Endometrial microvascular endothelial cells (primary cell): ENCODE measurements around the gene CBX1. TPM values are rescaled to one million over a fixed set of nuclear protein-coding genes. Genes with fewer than 3 reads are reported as not detected.

Source experiments
- in situ Hi-C: cut with HindIII; loops from 2 replicates; pipeline ENCODE4 v1.10.0; 2017; ENCODE audit warnings: low sequenced_read_pairs, low pct_unique_long_range_greater_than_20kb; ENCODE audit errors: inconsistent ontology term
- total RNA-seq: library from RNA; depleted of rRNA; stranded (reverse); fragments of >200 nt; gene quantifications from one replicate; pipeline ENCODE4 v1.2.3, GENCODE V29; 2015; ENCODE audit errors: inconsistent ontology term

CBX1 gene
- total RNA-seq, 1 donor from 2014 or later: 58.4 TPM

DNA sequence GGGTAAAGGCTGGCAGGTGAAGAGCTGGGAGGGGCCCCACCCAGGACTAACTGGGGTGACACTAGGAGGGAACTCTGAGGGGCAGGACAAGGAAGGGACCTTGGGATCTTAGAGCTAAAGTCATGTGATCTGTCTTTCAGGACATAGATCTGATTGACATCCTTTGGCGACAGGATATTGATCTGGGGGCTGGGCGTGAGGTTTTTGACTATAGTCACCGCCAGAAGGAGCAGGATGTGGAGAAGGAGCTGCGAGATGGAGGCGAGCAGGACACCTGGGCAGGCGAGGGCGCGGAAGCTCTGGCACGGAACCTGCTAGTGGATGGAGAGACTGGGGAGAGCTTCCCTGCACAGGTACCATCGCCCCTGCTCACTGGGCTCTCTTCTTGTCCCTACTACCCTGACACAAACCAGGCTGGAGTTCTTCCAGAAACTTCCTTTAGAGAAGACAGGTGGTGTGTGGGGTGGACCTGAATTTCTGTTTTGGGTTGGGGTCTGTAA lies 45.0 kb downstream of the CBX1 start:
- in situ Hi-C loops: no loop called here

DNA sequence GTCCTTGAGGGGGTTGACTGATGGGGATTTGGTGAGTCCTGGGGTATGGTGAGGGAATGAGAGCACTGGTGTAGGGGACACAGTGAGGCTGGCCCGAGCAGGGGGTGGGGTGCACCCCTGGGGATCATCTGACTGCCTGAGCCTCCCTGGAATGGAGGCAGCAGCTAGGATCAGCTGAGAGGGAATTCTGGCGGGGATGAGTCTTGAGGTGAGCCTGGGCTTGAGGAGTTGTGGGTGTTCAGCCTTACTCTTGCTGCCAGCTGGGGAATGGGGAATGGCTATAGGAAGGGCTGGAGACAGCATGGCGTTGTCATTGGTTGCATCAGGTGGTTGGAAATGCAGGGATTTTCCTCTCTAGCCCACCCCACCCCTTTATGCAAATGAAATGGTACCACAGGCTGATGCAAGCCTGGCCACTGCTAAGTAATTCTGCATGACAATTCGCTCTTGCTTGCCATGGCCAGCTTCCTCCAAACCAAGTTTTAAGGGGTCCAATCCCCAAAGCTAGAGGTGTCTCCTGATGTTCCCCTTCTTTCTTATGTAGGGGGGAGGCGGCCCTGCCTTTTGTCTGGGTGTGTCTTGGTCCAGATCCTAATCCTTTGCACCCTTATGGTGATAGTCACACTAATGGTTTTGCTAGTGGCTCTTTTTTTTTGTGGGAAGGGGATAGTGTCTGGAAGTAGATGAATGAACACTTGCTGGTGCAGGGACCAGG lies 45.6 kb downstream of the CBX1 start:
- in situ Hi-C loops: no loop called here

DNA sequence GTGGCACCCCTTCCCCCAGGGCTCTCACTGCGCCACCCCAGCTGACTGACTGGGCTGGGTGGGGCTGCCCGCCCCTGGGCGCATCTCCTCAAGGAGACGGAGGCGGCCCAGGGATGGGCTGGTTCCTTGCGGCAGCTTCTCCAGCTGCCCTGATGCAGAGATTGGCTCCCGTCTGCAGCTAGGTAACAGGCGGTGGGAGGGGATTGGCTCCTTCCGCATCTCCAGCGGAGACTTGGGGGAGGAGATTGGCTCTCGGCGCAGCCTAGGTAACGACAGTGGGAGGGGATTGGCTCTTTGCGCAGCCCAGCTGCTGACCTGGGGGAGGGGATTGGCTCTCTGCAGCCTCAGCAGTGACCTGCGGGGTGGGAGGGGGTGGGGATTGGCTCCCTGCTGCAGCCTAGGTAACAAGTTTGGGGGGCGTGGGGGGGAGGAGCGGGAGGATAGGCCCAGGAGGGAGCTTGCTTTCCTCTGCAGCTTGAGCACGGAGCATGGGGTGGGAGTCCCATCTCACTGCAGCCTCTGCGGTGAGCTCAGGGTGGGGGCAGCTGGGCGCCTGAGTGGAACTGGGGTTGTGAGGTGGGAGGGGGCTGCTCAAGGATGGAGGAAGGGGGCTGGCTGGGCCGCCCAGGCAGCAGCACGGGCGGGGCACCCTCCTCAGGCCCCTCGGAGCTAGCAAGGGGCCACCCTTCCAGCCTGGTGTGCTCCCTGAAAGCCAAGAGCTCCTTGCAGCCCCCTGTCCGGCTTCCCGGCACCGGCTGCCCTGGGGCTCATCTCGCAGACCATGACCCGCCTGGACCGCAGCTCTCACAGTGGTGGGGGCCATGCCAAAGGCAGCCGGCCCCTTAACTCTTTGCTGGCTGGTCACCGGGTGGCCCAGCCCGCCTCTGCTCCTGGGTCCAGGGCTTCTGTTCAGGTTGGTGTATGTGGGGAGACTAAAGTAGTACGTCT lies 46.8 kb downstream of the CBX1 start:
- in situ Hi-C loops: no loop called here

DNA sequence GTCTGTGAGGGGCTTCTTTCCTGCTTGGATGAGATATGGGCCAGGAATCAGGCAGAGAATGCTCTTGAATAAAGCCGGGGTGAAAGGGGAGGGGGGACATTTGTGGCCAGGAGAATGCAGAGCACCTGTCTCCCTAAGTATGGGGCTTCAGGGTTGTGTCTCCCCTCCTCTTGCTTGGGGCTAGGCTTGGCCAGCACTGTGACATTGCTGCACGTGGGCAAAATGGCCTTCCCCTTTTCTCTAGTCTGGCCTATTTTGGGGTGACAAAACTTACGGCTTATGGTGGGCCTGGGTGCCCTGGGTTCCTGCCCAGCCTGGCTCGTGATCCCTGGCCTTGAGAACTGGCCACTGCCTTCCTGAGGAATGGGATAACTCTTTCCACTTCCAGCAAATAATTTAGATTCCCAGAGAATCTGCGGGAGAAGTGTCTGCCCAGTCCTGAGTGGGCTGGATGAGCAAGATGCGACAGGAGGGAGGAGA lies 47.5 kb downstream of the CBX1 start:
- in situ Hi-C loops: no loop called here

DNA sequence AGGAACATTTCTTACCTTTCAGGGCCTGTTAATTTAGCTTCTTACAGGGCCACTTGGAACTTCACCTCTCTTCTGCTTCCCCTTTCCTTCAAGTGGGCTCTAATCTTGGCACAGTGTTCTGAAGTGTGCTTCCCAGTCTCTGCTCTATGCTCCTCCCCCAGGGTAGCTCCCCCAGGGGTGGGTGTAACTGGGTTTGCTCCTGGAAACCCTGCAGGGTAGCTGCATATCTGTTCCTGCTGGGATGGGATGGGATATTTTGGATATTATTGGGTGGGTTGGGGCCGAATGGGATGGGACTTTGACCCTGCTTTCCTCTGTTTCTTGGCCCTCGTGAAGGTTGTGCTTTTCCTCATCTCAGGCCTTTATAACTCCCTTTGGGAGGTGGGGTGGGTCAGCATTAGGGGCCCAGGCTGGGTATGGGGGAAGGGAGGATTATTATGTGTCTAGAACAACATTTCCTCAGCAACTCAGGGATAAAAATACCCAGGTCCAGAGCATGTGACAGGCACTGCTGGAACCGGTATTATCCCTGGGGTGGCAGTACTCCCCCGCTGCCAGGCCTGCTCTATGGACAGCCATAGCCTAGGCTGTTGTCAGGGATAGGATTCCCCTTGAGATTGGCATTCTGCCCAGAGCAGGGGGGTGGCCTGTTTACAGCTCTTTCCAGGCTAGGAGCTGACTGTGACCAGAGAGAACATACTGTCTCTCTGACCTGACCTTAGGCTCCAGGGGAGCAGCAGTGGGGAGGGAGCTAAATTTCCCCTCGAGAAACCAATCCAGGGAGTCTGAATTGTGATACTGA lies 48.1 kb downstream of the CBX1 start:
- in situ Hi-C loops: no loop called here

DNA sequence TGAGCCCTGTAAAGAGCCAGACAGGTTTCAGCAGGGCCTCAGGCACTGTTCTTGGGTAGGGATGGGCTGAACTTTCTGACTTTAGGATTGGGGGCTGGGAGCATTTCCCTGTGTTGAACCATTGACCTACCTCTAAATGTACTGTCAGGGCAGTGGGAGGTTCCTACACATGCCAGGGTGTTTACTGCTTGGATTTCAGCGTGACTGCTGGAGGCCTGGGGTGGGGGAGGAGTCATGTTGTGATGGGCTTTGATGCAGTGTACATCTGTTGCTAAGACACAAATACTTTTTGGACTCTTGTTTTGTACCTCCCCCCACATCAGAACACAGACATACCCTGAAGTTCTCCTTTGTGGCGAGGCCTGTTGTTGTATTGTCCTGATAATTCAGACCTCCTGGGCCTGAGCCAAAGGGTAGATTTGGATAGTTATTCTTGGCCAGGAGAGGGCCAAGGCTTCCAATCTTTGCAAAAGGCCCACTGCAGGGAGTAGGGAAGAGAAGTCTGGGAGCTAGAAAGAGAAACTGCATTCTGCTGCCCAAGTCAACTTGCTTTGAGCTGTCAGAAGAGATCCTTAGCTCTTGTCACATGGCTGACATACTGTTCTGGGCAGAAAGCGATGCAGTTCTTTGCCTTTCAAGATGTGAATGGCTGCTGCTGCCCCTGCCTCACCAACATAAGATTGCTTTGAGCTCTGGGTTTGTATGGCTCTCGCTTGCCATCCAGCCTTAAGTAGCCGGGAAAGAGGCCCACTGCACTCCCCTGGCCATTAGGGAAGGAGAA lies 49.4 kb downstream of the CBX1 start:
- in situ Hi-C loops: no loop called here

DNA sequence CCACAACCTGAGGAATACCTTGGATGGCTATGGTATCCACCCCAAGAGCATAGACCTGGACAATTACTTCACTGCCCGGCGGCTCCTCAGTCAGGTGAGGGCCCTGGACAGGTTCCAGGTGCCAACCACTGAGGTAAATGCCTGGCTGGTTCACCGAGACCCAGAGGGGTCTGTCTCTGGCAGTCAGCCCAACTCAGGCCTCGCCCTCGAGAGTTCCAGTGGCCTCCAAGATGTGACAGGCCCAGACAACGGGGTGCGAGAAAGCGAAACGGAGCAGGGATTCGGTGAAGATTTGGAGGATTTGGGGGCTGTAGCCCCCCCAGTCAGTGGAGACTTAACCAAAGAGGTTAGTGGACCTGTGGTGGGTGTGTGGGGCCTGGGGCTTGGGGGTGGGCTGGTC lies 50.0 kb downstream of the CBX1 start:
- in situ Hi-C loops: no loop called here

DNA sequence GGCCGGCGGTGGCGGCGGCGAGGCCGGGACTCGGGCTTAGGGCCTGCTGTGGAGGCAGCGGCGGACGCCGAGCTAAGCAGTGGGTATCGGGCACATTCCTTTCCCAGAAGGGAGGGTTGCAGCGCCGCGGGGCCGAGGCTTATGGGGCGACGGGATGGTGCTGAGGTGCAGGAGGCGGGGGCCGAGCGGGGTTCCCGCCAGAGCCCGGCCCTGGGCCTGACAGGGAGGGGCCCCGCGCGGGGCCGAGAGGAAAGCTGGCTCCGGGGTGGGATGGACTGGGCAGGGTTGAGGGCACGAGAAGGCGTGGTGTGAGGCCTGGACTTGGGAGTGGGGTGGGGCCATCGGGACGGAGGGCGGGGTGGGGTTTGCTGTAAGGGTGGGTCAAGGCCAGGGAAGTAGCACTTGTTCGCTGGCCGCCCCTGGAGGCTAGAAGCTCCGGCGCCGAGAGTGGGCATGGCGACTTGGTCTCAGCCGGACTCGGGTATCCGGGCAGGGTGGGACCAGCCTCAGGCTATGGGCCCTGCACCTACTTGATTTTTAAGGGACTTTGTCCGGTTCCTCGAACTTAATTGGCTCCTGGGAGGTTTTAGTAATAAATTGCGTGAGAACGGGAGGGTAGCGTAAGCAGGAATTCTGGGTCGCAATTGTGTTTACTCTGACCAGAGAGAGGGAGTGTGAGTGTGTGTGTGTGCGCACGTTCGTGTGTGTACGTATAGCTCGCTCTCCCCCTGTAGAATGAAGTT lies 52.7 kb downstream of the CBX1 start:
- in situ Hi-C loops: no loop called here

DNA sequence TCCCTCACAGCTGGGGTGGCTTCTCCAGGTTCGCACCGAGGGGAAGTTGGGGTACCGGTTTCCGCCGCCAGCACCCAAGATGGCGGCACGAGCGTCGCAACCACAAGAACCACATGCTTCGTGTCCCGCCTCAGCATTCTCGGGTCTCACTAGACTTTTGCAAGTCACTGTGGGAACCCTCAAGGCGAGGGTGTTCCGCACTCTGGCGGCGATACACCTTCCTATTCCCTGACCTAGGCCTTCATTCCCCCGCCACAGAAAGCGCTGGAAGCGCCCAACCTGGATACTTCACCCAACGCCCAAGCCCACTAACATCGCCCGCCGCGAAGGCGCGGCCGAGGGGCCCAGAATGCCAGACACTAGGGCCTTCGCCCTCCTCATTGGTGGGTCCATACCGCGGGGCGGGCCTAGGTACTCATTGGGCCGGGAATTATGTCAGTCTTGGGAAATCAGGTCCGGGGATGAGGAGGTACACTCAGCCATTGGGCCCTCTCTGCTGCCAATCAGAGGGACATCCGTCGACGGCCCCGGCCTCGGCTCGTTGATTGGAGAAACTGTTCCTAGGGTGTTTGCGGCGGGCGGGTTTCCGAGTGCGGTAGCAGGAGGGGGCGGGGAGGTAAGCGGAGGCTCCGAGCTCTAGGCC lies 53.4 kb downstream of the CBX1 start, which contains the start of gene NFE2L1:
NFE2L1 (plus strand) TSS at position 619 of the 643 bp plus-strand sequence. CDS start 2,760 bp downstream, outside the sequence.
- in situ Hi-C loops: no loop called here

DNA sequence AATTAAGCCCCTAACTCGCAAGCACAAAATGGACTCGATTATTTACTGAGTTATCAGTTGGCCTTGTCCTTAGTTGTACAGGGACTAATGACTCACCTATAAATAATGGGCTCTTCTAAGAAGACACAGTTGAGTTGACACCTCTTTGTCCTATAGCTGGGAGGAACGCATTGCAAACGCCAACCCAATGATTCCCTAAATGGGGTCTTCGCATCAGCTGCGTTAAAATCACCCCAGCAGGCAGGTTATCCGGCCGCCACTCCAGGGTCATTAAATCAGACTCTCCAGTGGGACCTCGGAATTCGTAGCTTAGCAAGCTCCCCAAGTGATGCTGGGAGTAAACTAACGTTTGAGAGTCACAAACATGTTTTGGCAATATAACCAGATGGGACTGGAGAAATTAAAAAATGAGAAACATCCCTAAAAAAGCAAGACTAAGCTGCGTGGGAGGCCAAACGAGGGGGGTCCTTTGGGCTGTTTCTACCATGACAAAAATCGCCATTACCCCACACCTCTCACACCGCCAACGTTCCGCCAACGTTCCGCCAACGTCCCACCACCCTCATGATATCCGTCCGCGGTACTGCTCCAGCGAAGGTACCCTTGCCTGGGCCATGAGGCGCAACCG lies 54.1 kb downstream of the CBX1 start:
- in situ Hi-C loops: no loop called here

DNA sequence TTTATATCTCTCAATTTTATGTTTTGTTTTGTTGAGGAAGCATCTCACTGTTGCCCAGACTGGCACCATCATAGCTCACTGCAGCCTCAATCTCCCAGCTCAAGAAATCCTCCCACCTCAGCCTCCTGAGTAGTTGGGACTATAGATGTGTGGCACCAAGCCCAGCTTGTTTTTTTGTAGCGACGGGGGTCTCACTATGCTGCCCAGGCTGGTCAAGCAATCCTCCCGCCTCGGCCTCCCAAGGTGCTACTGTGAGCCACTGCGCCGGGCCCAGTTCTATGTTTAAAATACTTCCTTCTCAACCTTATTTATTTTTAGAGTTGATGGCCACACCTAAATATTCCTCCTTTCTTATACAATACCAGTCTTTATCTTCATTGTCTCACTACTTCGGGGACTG lies 55.0 kb downstream of the CBX1 start:
- in situ Hi-C loops: no loop called here

DNA sequence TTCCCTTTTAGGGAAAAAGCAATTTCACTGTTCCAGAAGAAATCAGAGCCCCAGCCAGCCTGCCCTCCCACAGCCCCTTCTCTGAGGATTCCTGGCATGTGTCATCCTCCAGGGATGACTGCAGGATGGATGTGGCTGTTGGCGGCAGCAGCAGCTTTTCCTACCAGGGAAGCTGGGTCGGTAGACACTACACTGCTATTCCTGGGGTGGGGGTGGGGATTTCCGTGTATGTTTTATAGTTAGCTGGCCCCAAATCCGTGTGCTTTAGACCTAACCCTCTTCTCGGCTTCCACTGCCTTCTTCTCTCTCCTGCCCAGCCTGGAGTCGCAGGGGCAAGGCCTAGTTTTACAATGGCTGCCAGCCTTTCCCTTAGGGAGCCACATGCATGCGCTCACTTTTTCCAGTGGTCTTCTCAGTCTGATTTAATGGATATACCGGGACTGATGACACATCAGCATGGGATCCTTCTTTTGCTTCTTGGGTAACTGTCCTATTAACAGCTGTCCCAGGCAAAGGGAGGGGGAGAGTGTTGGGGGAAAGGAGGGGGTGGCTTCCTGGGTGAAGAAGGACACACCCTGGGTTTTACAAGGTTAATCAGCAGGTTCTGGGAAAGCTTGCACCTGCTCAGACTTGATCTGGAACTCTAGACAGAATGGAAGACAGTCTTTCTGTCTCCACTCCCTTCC lies 55.8 kb downstream of the CBX1 start:
- in situ Hi-C loops: no loop called here

DNA sequence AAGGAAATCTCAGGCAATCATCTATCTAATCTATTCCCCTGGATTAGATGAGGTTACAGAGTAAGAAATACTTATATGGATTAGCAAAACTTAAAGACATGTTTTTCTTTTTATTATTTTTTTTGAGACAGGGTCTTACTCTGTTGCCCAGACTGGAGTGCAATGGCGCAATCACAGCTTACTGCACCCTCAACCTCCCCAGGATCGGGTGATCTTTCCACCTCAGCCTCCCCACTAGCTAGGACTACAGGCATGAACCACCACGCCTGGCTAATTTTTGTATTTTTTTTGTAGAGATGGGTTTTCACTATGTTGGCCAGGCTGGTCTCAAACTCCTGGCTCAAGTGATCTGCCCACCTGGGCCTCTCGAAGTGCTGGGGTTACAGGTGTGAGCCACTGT lies 56.4 kb downstream of the CBX1 start:
- in situ Hi-C loops: no loop called here

DNA sequence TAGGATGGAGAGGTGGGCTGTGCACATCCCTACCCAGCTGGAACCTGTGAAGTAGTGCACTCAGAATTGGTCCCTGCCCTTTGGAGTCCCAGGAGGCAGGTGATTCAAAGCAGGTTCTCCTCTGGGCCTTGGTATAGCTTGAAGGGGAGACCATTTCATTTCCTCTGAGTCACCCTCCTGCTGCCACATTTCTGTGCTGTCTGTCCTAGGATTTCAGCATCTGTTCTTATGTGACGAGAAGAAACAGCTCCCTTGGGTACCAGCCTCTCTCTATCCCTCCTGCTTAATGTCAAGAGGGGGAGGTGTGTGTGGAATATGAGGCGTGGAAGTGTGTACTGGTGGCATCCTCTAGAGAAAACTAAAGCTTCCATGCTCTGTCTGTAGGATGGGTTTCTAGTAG lies 58.1 kb downstream of the CBX1 start:
- in situ Hi-C loops: no loop called here

DNA sequence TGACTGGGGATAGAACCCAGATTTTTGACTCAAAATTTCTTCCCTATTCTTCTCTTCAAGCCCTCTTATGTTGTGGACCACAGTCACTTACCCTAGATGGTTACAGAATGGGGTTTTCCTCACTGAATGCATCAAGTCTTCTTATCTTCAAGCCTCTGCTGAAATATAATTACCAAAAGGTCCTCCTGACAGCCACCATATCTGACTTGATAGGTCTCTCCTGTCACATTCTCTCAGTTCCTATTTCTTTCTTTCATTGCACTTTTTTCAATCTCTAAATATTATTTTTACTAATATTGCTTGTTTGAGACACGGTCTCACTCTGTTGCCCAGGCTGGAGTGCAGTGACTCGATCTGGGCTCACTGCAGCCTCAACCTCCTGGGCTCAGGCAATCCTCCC lies 62.6 kb downstream of the CBX1 start:
- in situ Hi-C loops: no loop called here

DNA sequence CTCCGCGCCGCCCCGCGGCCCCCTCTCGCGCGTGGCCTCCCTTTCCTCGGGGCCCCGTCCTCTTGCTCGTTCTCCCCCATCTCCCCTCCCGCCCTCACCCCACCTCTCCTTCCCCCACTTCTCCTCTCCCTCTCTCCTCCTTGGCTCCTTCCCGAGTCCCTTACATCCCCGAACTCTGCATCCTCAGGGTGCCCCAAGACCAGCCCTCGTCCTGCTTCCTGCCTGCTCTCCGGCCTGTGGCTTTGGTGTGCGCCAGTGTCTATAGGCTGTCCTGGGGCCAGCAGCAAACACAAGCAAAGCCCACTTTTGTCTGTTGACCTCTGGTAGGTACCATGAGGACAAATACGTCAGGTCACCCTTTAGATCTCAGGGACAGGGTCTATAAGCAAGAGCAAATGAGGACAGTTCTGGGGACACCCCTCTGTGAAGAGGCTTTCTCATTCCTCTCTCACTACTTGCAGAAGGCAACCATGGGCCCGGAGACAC lies 63.4 kb downstream of the CBX1 start:
- in situ Hi-C loops: no loop called here
